Caco-2 (cell line): Measurements from ENCODE around the gene NMRK2. TPM values are rescaled to one million over a fixed set of nuclear protein-coding genes. Genes with fewer than 3 reads are reported as not detected.

ENCODE experiments used
- BruUV-seq: library from RNA; stranded (reverse); fragments of 400-500 nt; replicated peaks from 2 replicates; lab custom pipeline; 2021; lab: Mats Ljungman, UMichigan
- CTCF ChIA-PET: fragments of 300-600 bp; sonication (Branson Sonifier 250); formaldehyde crosslinking; loops from one replicate; lab custom pipeline; 2022; ENCODE audit warnings: antibody characterized with exemption; lab: Charles Lee
- POLR2A ChIA-PET: fragments of 300-600 bp; sonication (Branson Sonifier 250); formaldehyde crosslinking; loops from one replicate; lab custom pipeline; 2022; ENCODE audit warnings: antibody characterized with exemption; lab: Charles Lee
- DNase-seq, 2 experiments: peaks; one replicate each; pipeline versions ENCODE4 v3.0.0 to v3.0.0-alpha.2; 2020 to 2022
- H3K27me3 ChIP-seq: replicated peaks from 2 replicates; pipeline ENCODE4 v1.6.0; 2011; ENCODE audit warnings: low read length; ENCODE audit not compliant: control insufficient read depth, insufficient read depth
- H3K36me3 ChIP-seq: 2 replicates; pipeline ENCODE4 v1.5.1; 2011; ENCODE audit warnings: low read length; ENCODE audit not compliant: control insufficient read depth, insufficient read depth
- H3K4me1 ChIP-seq: fragments of 250-450 bp; sonication (Bioruptor Pico); 2 replicates; pipeline ENCODE4 v1.5.1; 2020; ENCODE audit warnings: mild to moderate bottlenecking
- H3K4me3 ChIP-seq: 2 replicates; pipeline ENCODE4 v1.5.1; 2011; ENCODE audit warnings: low read depth, mild to moderate bottlenecking, control low read depth, low read length
- H3K9me3 ChIP-seq: fragments of 250-450 bp; sonication (Bioruptor Pico); 2 replicates; pipeline ENCODE4 v1.5.1; 2020; ENCODE audit warnings: mild to moderate bottlenecking, moderate library complexity
- H3K27ac Mint-ChIP-seq: one replicate; pipeline ENCODE4 v1.8.0; 2022; ENCODE audit warnings: mixed read lengths; ENCODE audit not compliant: unreplicated experiment
- H3K27me3 Mint-ChIP-seq: one replicate; pipeline ENCODE4 v1.8.0; 2022; ENCODE audit warnings: mixed read lengths; ENCODE audit not compliant: insufficient read depth, unreplicated experiment
- H3K36me3 Mint-ChIP-seq: one replicate; pipeline ENCODE4 v1.8.0; 2022; ENCODE audit warnings: mild to moderate bottlenecking, mixed read lengths; ENCODE audit not compliant: insufficient read depth, unreplicated experiment
- H3K4me1 Mint-ChIP-seq: one replicate; pipeline ENCODE4 v1.8.0; 2022; ENCODE audit warnings: low read depth, mixed read lengths; ENCODE audit not compliant: unreplicated experiment
- H3K4me3 Mint-ChIP-seq: one replicate; pipeline ENCODE4 v1.8.0; 2022; ENCODE audit warnings: mild to moderate bottlenecking, moderate library complexity, mixed read lengths; ENCODE audit not compliant: unreplicated experiment
- H3K9me3 Mint-ChIP-seq: one replicate; pipeline ENCODE4 v1.8.0; 2022; ENCODE audit warnings: mixed read lengths; ENCODE audit not compliant: unreplicated experiment
- CTCF ChIP-seq, 2 experiments: fragments of 200-600 bp in 1 of 2; IDR thresholded peaks; 1 replicate in 1 of 2; 2 replicates in 1 of 2; pipeline versions ENCODE4 v1.5.1 to v1.8.0; 2011 to 2022; ENCODE audit warnings: antibody characterized with exemption in 1 of 2, control low read depth in 1 of 2, inconsistent platforms in 1 of 2, low read depth in 1 of 2, low read length in 1 of 2, mild to moderate bottlenecking in 1 of 2, moderate library complexity in 1 of 2; ENCODE audit not compliant: insufficient read depth in 1 of 2, severe bottlenecking in 1 of 2, unreplicated experiment in 1 of 2
- intact Hi-C: fragments of 100-400 bp; cut with micrococcal nuclease; formaldehyde crosslinking; loops from one replicate; pipeline ENCODE4 v1.10.0; 2022; ENCODE audit not compliant: unreplicated experiment
- total RNA-seq: library from RNA; stranded (reverse); gene quantifications from 2 replicates; pipeline ENCODE4 v1.2.3, GENCODE V29; 2022

The NMRK2 gene
- total RNA-seq, 1 experiment from 2014 or later: not detected

DNA sequence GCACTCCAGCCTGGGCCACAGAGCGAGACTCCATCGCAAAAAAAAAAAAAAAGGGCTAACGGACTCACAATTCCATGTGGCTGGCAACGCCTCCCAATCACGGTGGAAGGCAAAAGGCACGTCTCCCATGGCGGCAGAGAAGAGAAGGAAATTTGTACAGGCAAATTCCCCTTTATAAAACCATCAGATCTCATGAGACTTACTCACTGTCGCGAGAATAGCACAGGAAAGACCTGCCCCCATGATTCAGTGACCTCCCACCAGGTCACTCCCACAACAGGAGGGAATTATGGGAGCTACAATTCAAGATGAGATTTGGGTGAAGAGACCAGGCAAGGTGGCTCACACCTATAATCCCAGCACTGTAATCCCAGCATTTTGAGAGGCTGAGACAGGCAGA lies 18.7 kb upstream of the NMRK2 start:
- POLR2A ChIA-PET: no interaction called here
- Histone ChIP-seq H3K9me3 (0 out of 2 replicates have a peak, but pooled peaks cover 7% of the 10 kb centered on the region), H3K4me1 (no peaks in the 10 kb centered on the region), H3K27me3 (no peaks in the 10 kb centered on the region), H3K4me3 (no peak overlapping the region), H3K36me3 (no peaks in the 10 kb centered on the region)
- CTCF ChIA-PET: interaction anchor here (0.6 kb wide), 2 partner anchors 65 to 81 kb away, joined by 3 to 7 read pairs; no protein-coding TSS in a partner anchor
- Mint-ChIP-seq H3K27me3 (peaks cover 3% of the 10 kb centered on the region), H3K36me3 (no peaks in the 10 kb centered on the region), H3K27ac (no peak overlapping the region), H3K4me1 (no peaks in the 10 kb centered on the region), H3K9me3 (no peaks in the 10 kb centered on the region), H3K4me3 (no peak overlapping the region)
- TF ChIP-seq CTCF (IDR thresholded peaks at IDR 0.05; ENCODE audit: insufficient read depth in 1 of 2, low read depth in 1 of 2, low read length in 1 of 2, severe bottlenecking in 1 of 2, unreplicated experiment in 1 of 2): no peak
- intact Hi-C loops: no loop called here
- DNase-seq: no peak
- no TSS peak for BruUV-seq

GRCh38 chr19:3916033-3916432 lies 16.8 kb upstream of the NMRK2 start:
- Mint-ChIP-seq H3K4me3 (no peak overlapping the region), H3K36me3 (no peaks in the 10 kb centered on the region), H3K27me3 (peaks cover 3% of the 10 kb centered on the region), H3K4me1 (no peaks in the 10 kb centered on the region), H3K27ac (no peak overlapping the region), H3K9me3 (no peaks in the 10 kb centered on the region)
- Histone ChIP-seq H3K36me3 (no peaks in the 10 kb centered on the region), H3K27me3 (no peaks in the 10 kb centered on the region), H3K4me1 (no peaks in the 10 kb centered on the region), H3K9me3 (peaks cover 4% of the 10 kb centered on the region; the same call in 1 of the 2 replicates), H3K4me3 (no peak overlapping the region)
- DNase-seq: no peak
- no peak for TF ChIP-seq CTCF (IDR thresholded peaks at IDR 0.05; ENCODE audit: insufficient read depth in 1 of 2, low read depth in 1 of 2, low read length in 1 of 2, severe bottlenecking in 1 of 2, unreplicated experiment in 1 of 2)
- ChIA-PET CTCF (no interaction called here), POLR2A (no interaction called here)
- intact Hi-C loops: no loop called here
- no TSS peak for BruUV-seq

DNA sequence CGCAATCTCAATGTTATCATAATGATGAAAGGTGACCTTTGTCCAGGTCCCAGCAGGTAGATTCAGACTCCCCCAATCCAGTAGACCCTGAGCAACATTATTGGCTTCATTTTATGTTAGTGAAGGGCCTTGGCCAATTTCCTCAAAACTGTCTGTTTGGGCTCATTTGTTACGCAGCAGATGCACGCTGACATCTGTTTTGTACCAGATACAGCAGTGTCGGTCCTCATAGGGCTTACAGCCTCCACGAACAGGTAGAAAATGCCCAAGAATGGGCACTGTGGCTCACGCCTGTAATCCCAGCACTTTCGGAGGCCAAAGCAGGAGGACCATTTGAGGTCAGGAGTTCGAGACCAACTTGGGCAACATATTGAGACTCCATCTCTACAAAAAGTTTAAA lies 13.1 kb upstream of the NMRK2 start:
- Histone ChIP-seq H3K4me3 (no peak overlapping the region), H3K9me3 (peaks cover 8% of the 10 kb centered on the region; the same call in 1 of the 2 replicates), H3K36me3 (no peaks in the 10 kb centered on the region), H3K27me3 (no peaks in the 10 kb centered on the region), H3K4me1 (no peaks in the 10 kb centered on the region)
- no peak for TF ChIP-seq CTCF (IDR thresholded peaks at IDR 0.05; ENCODE audit: insufficient read depth in 1 of 2, low read depth in 1 of 2, low read length in 1 of 2, severe bottlenecking in 1 of 2, unreplicated experiment in 1 of 2)
- intact Hi-C loops: no loop called here
- POLR2A ChIA-PET: no interaction called here
- no peaks in the 10 kb centered on the region for H3K4me1 Mint-ChIP-seq
- no peak overlapping the region for H3K27ac Mint-ChIP-seq
- no peak overlapping the region for H3K4me3 Mint-ChIP-seq
- no TSS peak for BruUV-seq
- no peaks in the 10 kb centered on the region for H3K36me3 Mint-ChIP-seq
- peaks cover 16% of the 10 kb centered on the region for H3K9me3 Mint-ChIP-seq
- H3K27me3 Mint-ChIP-seq: peaks cover 7% of the 10 kb centered on the region
- no peak for DNase-seq
- CTCF ChIA-PET: no interaction called here
